RWPE2 (cell line): ENCODE measurements around the gene KLK10.

Experiments
- ATAC-seq: fragments of 200-7000 bp; cut with Tn5 transposase; 3 replicates; pipeline ENCODE4 v1.9.1; 2021; ENCODE audit warnings: low read depth
- DNase-seq: peaks from one replicate; pipeline ENCODE4 v3.0.0-alpha.2; 2020; ENCODE audit warnings: low spot score
- H3K27ac ChIP-seq: fragments of 450-650 bp; 2 replicates; pipeline ENCODE4 v1.5.1; 2017; ENCODE audit warnings: mild to moderate bottlenecking; ENCODE audit not compliant: poor library complexity, severe bottlenecking
- H3K27me3 ChIP-seq: fragments of 250-450 bp; sonication (Bioruptor Pico); 2 replicates; pipeline ENCODE4 v1.5.1; 2021; ENCODE audit warnings: mild to moderate bottlenecking, moderate library complexity; ENCODE audit not compliant: insufficient read depth, poor library complexity, severe bottlenecking
- H3K36me3 ChIP-seq: fragments of 250-450 bp; sonication (Bioruptor Pico); 2 replicates; pipeline ENCODE4 v1.5.1; 2020; ENCODE audit warnings: low read depth, mild to moderate bottlenecking, moderate library complexity
- H3K4me1 ChIP-seq: fragments of 250-450 bp; sonication (Bioruptor Pico); 2 replicates; pipeline ENCODE4 v1.5.1; 2021; ENCODE audit warnings: mild to moderate bottlenecking, moderate library complexity; ENCODE audit not compliant: insufficient read depth, poor library complexity, severe bottlenecking
- H3K4me3 ChIP-seq: fragments of 250-450 bp; sonication (Bioruptor Pico); 2 replicates; pipeline ENCODE4 v1.5.1; 2021; ENCODE audit warnings: mild to moderate bottlenecking, moderate library complexity; ENCODE audit not compliant: severe bottlenecking
- H3K9me3 ChIP-seq: fragments of 250-450 bp; sonication (Bioruptor Pico); 2 replicates; pipeline ENCODE4 v1.5.1; 2021; ENCODE audit warnings: mild to moderate bottlenecking, moderate library complexity; ENCODE audit not compliant: severe bottlenecking
- CTCF ChIP-seq: fragments of 450-650 bp; IDR thresholded peaks from one replicate; pipeline ENCODE4 v1.5.1; 2017; ENCODE audit warnings: mild to moderate bottlenecking, moderate library complexity; ENCODE audit not compliant: poor library complexity, severe bottlenecking

The KLK10 gene

GRCh38 chr19:51063664-51064063 lies 44.2 kb upstream of the KLK10 start:
- no peaks in the 10 kb centered on the region for H3K27me3 ChIP-seq
- H3K4me3 ChIP-seq = no peak overlapping the region
- H3K27ac ChIP-seq = no peak overlapping the region
- no peaks in the 10 kb centered on the region for H3K36me3 ChIP-seq
- ATAC-seq (no peak), DNase-seq (no peak)
- no peak for TF ChIP-seq CTCF
- H3K4me1 ChIP-seq = no peaks in the 10 kb centered on the region
- no peaks in the 10 kb centered on the region for H3K9me3 ChIP-seq

DNA sequence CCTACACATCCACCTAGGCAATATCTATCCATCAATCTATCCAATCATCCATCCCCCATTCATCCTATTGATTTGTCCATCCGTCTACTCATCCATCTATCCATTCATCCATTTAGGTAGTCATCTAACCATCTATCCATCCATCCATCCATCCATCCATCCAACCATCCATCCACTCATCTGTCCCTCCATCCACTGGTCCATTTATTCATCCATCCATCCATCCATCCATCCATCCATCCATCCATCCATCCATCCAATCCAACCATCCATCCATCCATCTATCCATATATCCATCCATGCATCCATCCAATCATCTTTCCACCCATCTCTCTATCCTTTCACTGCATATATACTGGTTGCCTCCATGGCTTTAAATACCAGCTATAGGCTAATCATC lies 41.5 kb upstream of the KLK10 start:
- no peak for ATAC-seq
- Histone ChIP-seq H3K4me1 (no peaks in the 10 kb centered on the region), H3K9me3 (no peaks in the 10 kb centered on the region), H3K36me3 (no peaks in the 10 kb centered on the region), H3K27me3 (no peaks in the 10 kb centered on the region), H3K27ac (no peak overlapping the region), H3K4me3 (no peak overlapping the region)
- TF ChIP-seq CTCF = no peak
- no peak for DNase-seq

GRCh38 chr19:51060336-51060735 lies 40.8 kb upstream of the KLK10 start:
- Histone ChIP-seq H3K27me3 (no peaks in the 10 kb centered on the region), H3K4me1 (no peaks in the 10 kb centered on the region), H3K27ac (no peak overlapping the region), H3K36me3 (no peaks in the 10 kb centered on the region), H3K9me3 (no peaks in the 10 kb centered on the region), H3K4me3 (no peak overlapping the region)
- no peak for ATAC-seq
- TF ChIP-seq CTCF = no peak
- no peak for DNase-seq

DNA sequence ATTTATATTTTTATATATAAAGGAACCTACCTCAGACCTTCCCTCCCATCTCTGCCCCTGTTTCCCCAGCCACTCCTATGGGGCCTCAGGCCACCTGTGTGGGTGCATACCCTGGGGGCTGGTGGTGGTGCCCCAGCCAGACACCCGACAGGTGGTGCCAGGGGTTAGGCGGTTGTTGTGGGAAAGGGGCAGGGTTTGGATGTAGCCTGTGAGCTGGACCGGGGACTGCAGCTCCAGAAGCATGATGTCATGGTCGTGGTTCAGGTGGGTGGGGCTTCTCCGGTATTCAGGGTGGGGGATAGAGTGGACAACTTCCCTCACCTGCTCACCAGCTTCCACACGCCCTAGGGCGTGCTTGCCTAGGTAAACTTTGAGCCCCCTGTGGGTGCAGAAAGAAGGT lies 40.2 kb upstream of the KLK10 start:
- Histone ChIP-seq H3K9me3 (no peaks in the 10 kb centered on the region), H3K36me3 (no peaks in the 10 kb centered on the region), H3K27me3 (no peaks in the 10 kb centered on the region), H3K4me1 (no peaks in the 10 kb centered on the region), H3K27ac (no peak overlapping the region), H3K4me3 (no peak overlapping the region)
- no peak for TF ChIP-seq CTCF
- ATAC-seq (no peak), DNase-seq (no peak)

DNA sequence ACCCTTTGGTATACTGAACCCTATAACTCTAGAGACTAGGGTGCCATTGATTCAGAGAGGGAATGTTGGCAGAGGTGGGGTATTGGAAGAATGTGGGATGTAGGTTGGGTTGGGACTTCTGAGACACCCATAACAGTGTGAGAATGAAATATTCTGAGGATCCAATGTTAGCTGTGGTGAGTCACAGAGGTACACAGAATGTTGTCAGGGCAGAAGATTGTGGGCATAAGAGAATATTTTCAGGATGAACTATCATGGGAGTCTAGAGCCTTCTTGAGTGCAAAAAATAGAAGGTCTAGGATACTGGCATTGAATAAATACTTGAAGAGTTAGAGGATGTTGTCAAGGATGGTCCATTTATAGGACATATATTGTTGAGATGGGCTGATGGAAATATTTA lies 36.4 kb upstream of the KLK10 start:
- DNase-seq (no peak), ATAC-seq (no peak)
- Histone ChIP-seq H3K36me3 (no peaks in the 10 kb centered on the region), H3K4me1 (no peaks in the 10 kb centered on the region), H3K27me3 (no peaks in the 10 kb centered on the region), H3K9me3 (no peaks in the 10 kb centered on the region), H3K27ac (no peak overlapping the region), H3K4me3 (no peak overlapping the region)
- no peak for TF ChIP-seq CTCF
